GM18511 (cell line): ENCODE results near the gene ARHGAP40.

Experiments used
- ATAC-seq: cut with Tn5 transposase; IDR thresholded peaks from one replicate; pipeline ENCODE4 v1.9.1; 2021; ENCODE audit warnings: mild to moderate bottlenecking, moderate library complexity; ENCODE audit not compliant: unreplicated experiment

Gene ARHGAP40

GRCh38 chr20:38674092-38674764, 72.6 kb downstream of the ARHGAP40 start:
- peak; percentile 41 for ATAC-seq

- ATAC-seq, result no peak
Observed at GRCh38 chr20:38674765-38675133, 73.1 kb downstream of the ARHGAP40 start.

- no peak for ATAC-seq
Observed at GRCh38 chr20:38676576-38676975, 75.0 kb downstream of the ARHGAP40 start.

- ATAC-seq, result no peak
Observed at GRCh38 chr20:38680500-38681306, 79.1 kb downstream of the ARHGAP40 start.

- no peak for ATAC-seq
Observed at GRCh38 chr20:38685271-38685670, 83.7 kb downstream of the ARHGAP40 start.

- ATAC-seq, result no peak
Observed at GRCh38 chr20:38685853-38686473, 84.4 kb downstream of the ARHGAP40 start.

GRCh38 chr20:38692436-38693411, 91.1 kb downstream of the ARHGAP40 start:
- no peak for ATAC-seq

- ATAC-seq, result no peak
Observed at GRCh38 chr20:38697306-38697705, 95.7 kb downstream of the ARHGAP40 start.

GRCh38 chr20:38698541-38698940, 96.9 kb downstream of the ARHGAP40 start:
- ATAC-seq, result no peak

- ATAC-seq, result no peak
Observed at GRCh38 chr20:38700141-38700540, 98.5 kb downstream of the ARHGAP40 start.
